Erythroblast (primary cell): ENCODE data around the gene ADAM12.

Source experiments
- DNase-seq, 2 experiments: peaks; one replicate each; lab custom pipeline; 2025; lab: John Stamatoyannopoulos, UW
- GATA1 ChIP-seq: IDR thresholded peaks from 2 replicates; pipeline ENCODE4 v1.6.1; 2011; ENCODE audit warnings: low read depth, mild to moderate bottlenecking, control low read depth, low read length, moderate library complexity
- POLR2A ChIP-seq: IDR thresholded peaks from 2 replicates; pipeline ENCODE4 v1.6.1; 2011; ENCODE audit warnings: mild to moderate bottlenecking, low read length

The ADAM12 gene

GRCh38 chr10:126169899-126170298, 218.4 kb downstream of the ADAM12 start:
- no peak for DNase-seq
- TF ChIP-seq POLR2A (no peak), GATA1 (no peak)

GRCh38 chr10:126166797-126167196, 221.5 kb downstream of the ADAM12 start:
- no peak for DNase-seq
- TF ChIP-seq GATA1: no peak
- no peak for TF ChIP-seq POLR2A

DNA sequence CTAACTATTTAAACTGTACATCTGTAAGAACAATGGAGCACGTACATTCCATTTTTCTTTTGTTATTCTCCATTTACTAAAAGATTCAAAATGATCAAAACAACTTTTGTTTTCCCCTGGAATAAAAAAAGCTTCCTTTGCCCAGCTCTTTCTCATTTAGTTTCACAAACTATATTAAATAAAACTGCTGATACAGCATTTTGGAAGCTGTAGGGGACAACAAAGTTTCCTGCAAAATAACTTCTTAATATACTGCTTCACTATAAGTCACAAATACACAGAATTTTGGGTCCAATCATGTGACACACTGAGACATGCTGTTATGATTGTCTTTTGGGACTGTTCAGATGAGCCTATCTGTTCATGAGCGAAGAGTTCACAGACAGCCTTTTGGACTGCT, 222.4 kb downstream of the ADAM12 start:
- no peak for DNase-seq

GRCh38 chr10:126163506-126163905, 224.8 kb downstream of the ADAM12 start:
- TF ChIP-seq GATA1 (no peak), POLR2A (no peak)
- DNase-seq: no peak

More for the DNA sequence above, 222.4 kb downstream of the ADAM12 start:
- TF ChIP-seq GATA1 (no peak), POLR2A (no peak)

- TF ChIP-seq GATA1 (no peak), POLR2A (no peak)
- DNase-seq: no peak
These were observed 226.6 kb downstream of the ADAM12 start for GRCh38 chr10:126161691-126162090.

GRCh38 chr10:126160971-126161630, 227.2 kb downstream of the ADAM12 start:
- no peak for TF ChIP-seq GATA1
- TF ChIP-seq POLR2A: no peak
- DNase-seq: peak; percentile 8 to 22

DNA sequence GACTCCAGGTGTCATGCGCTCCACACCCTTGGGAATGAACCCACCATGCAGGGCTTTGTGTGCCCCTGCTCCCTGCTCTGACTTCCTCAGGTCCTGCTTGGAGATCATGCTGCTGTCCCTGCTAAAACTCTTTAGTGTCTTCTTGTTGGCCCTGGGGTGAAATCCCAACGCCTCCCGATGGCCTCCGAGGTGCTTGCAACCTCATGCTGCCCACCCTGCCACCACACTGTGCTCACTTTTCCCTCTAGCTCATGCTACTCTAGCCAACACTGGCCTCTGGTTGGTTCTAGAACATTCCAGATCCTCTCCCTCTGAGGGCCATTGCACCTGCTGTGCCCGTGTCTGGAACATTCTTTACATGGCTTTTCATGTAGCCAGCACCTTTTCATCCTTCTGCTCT, 227.7 kb downstream of the ADAM12 start:
- TF ChIP-seq GATA1 (no peak), POLR2A (no peak)
- DNase-seq: no peak

GRCh38 chr10:126158133-126158892, 230.0 kb downstream of the ADAM12 start:
- TF ChIP-seq GATA1 (no peak), POLR2A (no peak)
- DNase-seq: no peak

DNA sequence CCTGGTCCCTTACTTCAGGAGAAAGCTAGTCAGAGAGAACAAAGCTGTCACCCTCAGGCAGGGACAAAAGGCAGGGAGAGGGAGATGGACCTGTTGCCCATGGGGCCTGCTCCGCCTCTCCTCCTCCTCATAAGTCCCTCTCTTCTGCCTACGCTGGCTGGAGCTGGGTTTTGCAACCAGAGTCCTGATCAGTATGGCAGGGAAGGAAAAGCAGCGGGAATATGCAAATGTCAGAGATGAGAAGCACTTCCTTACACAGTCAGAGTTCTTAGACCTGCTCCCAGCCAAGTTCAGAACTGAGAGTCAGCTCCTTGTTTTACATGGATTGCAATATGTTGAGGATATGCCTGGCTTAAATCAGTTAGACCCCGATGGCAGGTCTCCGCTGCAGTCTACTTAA, 231.1 kb downstream of the ADAM12 start:
- no peak for TF ChIP-seq POLR2A
- no peak for TF ChIP-seq GATA1
- DNase-seq: no peak

- no peak for TF ChIP-seq GATA1
- TF ChIP-seq POLR2A: no peak
- no peak for DNase-seq
These were observed 231.8 kb downstream of the ADAM12 start for GRCh38 chr10:126156503-126156902.

DNA sequence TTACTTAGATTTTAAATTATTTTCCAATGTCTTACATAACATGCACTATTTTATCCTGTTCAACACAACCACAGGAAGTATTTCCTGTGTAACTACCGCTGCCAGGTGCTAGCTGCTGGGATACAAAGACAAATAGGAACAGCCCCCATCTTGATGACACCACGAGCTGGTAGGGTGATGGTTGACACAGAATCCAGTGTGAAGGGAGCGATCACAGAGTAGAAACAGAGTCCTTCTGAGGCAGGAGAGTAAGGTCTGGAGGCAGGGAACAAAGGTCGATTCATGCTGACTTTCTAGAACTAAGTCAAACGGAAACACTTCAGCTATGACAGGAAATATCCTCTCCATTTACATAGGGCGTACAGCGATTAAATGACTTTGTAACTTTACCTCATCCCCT, 232.3 kb downstream of the ADAM12 start:
- no peak for DNase-seq
- no peak for TF ChIP-seq POLR2A

- DNase-seq: no peak
These were observed 232.7 kb downstream of the ADAM12 start for GRCh38 chr10:126155528-126155927.

DNA sequence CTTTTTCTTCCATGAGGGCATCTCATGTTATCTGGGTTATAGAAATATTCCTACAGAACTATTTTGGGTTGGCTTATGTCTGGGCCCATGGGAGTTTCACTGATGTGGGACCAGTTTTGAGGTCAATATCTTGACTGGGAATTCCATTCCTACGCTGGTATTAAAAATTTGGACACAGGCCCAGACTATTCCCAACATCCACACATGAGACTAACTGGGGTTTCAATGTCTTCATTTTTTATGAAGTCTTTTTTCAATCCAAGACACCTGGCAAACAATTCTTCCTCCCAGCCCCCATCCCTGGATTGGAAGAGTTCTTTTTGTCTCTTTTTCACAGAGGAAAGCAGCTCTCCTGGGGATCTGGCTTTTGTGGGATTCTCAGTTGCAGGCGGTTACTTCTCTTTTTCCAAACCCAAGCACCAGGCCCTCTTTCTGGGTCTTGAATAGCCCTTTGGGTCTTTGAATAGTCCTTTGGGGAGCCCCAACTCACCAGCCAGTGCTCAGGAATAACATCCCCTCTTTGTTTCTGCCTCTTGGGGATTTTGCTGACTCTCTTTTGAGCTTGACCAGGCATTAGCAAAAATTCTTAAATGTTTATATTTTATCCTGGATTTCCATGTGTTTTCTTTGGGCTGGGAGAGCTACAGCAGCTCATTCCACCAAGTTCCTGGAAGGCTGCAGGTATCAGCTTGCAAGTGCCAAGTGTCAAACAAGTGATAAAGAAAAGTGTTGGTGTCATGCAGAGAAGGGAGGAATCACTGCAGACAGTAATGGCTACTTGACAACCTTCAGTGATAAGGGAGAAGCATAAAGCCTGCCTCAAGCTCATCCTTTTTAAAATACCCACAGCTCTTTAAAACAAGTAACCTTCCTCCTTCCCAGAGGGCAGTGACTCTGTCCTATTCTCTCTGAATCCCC, 234.3 kb downstream of the ADAM12 start:
- TF ChIP-seq POLR2A (no peak), GATA1 (no peak)
- no peak for DNase-seq

More at GRCh38 chr10:126155528-126155927, 232.7 kb downstream of the ADAM12 start:
- TF ChIP-seq POLR2A (no peak), GATA1 (no peak)
